ENCODE data around the gene POU1F1.
"Not testable (repeated sequence)": the region's sequence is repeated elsewhere in the genome, so short reads cannot be mapped to it uniquely, and the experiment has no call there.

Gene POU1F1, protein sequence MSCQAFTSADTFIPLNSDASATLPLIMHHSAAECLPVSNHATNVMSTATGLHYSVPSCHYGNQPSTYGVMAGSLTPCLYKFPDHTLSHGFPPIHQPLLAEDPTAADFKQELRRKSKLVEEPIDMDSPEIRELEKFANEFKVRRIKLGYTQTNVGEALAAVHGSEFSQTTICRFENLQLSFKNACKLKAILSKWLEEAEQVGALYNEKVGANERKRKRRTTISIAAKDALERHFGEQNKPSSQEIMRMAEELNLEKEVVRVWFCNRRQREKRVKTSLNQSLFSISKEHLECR

DNA sequence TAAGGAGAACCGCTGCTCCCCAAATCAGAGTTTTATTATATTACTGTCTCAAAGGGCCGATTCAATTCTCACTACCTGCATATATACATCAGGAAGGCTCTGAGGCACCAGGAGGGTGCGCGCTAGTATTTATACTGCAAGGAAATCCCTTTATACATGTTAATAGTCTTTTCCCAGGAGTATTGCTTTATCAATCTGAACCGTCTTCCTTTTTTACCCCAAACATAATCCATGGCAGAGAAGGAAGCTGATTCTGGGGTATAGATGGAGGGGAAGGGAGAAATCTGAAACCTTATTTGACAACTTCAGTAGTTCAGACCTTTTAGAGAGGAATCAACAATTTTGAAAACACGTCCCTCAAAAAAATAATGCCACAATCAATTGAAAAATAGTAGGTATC lies at the start of gene POU1F1:
Gene POU1F1 (minus strand): TSS at position 101 of the 400 bp plus-strand sequence. CDS start 122 bp downstream, outside the sequence.
- DNase-seq (ENCODE audit: low read depth), result no peak

DNA sequence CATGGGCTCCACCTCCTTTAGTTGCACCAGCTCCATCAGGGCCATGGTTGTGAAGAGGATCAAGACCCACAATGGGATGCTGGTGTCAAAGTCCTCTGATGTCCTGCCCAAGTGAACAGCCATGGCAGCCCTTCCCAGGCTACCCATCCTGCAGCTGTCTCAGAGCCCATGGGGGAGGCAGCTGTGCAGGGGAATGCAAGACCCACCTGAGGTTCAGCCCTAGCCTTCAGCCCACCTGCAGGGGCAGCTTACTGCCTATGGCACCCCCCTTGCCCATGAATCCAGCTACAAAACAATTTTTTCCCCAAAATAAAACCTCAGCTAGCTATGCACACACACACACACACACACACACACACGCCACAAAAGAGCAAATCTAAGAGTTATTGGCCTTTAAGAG lies 48.2 kb upstream of the POU1F1 start:
- no peak for DNase-seq (ENCODE audit: low read depth)

DNA sequence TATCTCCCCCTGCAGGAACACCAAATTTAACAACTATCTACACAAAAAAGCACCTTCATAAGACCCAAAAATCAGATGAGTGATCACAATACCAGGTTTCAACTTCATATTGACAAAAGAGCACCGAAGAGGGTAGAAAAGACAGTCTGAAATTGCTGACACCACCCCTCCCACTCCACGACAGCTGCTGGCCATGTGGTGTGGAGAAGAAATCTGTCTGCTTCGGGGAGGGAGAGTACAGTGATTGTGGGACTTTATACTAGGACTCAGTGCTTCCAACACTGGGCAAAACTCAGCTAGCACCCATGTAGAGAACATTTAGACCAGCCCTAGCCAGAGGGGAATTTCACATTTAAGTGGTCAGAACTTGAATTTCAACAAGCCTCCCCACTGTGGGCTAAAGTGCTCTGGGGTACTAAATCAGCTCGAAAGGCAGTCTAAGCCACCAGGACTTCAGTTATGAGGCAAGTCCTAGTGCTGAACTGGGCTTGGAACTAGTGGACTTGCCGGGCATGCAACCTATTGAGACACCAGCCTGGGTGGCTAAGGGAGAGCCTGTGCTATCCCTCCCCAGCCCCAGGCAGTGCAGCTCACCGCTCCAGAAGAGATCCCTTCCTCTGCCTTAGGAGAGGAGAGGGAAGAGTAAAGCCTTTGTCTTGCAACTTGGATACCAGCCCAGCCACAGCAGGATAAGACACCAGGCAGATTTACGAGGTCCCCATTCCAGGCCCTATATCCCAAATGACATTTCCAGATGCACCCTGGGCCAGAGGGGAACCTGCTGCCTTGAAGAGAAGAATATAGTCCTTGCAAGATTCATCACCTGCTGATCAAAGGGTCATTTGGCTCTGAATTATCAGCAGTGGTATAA lies 44.6 kb upstream of the POU1F1 start:
- DNase-seq (ENCODE audit: low read depth), result no peak

DNA sequence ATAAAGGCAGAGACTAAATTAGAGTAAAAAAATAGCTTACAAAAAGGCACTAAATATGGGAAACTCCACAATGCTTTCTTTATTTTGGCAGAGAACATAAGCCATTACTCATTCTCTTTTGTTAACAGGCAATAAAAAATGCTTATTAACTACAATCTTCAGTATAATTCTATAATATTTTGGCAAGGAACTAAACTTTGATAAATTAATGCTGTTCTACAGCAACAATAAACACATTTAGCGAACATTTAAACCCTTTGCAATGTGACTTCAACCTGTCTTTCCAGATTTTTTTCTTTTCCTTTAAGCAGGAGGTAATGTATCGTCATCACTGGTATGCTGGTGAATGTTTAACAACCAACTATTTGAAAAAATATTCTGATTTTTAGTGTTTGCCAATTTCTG lies 42.2 kb upstream of the POU1F1 start:
- DNase-seq (ENCODE audit: low read depth), result no peak

DNA sequence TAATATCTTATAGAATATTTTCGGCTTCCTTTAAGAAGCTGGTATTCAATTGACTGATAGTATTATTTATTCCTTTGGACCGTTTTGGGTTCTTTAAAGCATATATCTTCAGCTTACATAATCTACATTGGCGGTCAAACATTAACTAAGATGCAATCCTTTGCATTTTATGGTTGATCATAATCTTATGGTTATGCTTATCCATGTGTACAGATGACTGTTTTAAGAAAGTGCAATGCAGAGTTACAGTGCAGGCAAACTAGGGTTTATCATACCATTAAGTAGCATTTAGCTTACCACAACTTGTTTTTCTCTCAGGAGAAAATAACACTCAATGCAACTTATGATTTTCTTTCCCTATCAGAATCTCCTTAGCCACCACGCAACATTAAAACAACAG lies 41.4 kb upstream of the POU1F1 start:
- no peak for DNase-seq (ENCODE audit: low read depth)

DNA sequence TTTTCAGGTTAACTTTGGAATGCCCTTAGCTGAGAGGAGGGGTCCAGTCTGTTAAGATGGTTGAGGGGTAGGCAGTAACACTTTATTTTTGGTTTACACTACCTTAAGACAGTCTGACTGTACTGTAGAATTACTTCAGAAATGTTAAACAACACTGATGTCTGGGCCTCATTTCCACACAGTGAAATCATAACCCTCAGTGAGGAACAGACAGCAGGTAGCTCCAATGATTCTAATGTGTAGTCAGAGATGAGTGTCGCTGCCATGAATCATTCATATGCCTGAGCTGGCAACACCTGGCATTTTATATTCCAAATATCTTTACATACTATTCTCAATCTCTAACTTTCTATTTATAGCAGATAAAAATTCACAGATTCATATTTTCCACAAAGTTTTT lies 37.3 kb upstream of the POU1F1 start:
- no peak for DNase-seq (ENCODE audit: low read depth)

DNA sequence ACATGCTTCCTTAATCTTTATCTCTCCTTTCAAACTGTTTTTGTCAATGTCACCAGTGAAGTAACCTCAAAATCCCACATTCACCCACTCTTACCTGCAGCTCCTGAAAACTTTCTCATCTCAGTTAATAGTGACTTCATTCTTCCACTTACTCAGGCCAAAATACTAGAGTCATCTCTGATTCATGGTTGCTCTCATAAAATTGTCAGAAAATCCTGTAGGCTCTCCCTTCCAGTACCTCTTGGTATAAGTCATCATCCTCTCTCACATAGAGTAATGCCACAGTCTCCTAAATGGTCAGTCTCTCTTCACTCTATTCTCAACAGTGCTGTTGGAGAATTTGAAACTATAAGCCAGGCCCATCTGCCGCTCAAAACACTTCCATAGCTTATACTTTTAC lies 34.9 kb upstream of the POU1F1 start:
- DNase-seq (ENCODE audit: low read depth), result no peak

DNA sequence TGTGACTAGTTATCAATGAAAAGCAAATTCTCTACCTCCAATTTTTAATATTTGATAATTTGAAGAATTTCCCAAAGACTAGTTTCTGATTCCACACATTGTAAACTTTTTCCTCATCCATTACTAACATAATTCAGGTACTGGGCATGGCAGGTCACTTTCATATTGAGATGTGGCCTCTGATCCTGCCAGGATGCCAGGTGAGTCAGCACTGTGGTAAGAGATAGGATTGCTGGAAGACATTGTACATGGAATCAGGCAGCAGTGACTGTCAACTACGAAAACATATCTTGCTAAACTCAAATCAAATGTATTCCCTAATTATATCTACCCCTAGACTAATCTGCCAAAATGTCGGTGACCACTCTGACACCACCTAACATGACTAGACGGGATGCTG lies 33.2 kb upstream of the POU1F1 start:
- no peak for DNase-seq (ENCODE audit: low read depth)

DNA sequence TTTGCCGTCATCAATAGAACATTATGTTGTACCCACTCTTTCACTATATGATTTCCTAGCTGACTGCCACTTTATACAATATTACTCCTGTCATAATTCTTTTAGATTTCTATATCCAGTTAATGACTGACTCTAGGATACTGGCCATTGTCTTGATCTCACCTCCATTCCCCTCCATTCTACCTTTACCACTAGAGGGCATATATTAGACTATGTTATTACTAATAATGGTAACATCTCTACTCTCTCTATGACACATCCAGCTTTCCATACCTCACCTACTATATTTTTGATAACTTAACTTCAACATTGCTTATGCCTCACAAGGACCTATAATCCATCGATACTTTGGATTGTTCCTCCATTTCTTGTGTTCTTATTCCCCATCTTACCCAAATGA lies 31.4 kb upstream of the POU1F1 start:
- DNase-seq (ENCODE audit: low read depth), result no peak

DNA sequence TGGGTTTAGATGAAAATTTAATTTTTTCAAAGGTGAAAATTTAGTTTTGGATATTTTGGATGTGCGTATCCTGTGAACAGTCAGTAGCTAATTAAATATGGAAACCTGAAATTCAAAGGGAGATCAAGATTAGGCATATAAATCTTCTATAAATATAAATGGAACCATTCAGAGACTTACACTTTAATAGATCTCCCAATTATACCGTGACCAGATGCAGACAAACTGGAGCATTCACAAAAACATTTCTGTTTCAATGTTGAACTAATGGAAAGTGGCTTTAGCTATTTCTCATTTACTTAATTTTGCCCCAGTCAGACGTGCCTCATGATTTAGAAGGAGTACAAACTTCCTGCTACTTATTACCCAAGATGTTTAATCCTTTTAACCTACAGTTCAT lies 29.1 kb upstream of the POU1F1 start:
- DNase-seq (ENCODE audit: low read depth), result no peak

DNA sequence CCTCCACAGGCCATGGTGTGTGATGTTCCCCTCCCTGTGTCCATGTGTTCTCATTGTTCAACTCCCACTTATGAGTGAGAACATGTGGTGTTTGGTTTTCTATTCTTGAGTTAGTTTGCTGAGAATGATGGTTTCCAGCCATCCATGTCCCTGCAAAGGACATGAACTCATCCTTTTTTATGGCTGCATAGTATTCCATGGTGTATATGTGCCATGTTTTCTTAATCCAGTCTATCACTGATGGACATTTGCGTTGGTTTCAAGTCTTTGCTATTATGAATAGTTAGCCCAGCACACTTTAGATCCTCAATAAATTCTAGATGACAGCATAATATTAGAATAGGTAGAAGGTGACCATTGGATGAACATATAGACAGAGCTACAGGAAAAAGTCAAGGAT lies 28.6 kb upstream of the POU1F1 start:
- DNase-seq (ENCODE audit: low read depth), result not testable (repeated sequence)

DNA sequence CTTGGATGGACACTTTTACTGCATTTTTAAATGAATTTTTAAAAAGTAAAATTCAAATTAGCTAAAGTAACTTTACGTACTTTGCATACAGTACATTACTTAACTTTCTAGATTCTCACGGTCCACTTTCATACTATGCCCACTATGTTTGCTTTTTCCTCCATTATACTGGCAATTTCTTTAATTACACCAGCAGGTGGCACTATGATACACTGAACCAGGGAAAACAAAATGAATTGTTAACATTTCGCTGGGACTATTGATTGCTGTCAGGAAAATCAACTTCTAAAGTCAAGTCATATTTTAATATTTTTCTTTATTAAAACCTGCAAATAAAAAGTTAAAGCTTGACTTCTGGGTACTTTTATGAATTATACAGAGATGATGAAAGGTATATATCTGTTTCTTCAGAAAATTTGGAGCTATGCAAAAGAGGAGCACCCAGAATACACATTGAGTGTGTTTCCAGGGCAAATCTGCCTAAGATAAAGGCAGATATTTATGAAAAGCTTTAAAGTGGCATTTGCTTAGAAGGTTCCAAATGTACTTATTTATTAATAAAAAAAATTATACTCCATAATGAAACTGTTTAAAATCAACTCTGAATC lies 21.8 kb upstream of the POU1F1 start:
- no peak for DNase-seq (ENCODE audit: low read depth)

DNA sequence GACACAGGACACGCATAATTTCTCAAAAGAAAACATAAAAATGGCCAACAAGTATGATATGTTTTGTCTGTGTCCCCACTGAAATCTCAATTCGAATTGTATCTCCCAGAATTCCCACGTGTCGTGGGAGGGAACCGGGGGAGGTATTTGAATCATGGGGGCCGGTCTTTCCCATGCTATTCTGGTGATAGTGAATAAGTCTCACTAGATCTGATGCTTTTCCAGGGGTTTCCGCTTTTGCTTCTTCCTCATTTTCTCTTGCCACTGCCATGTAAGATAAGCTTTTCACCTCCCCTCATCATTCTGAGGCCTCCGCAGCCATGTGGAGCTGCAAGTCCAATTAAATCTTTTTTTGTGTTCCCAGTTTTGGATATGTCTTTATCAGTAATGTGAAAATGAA lies 12.1 kb upstream of the POU1F1 start:
- DNase-seq (ENCODE audit: low read depth), result no peak

DNA sequence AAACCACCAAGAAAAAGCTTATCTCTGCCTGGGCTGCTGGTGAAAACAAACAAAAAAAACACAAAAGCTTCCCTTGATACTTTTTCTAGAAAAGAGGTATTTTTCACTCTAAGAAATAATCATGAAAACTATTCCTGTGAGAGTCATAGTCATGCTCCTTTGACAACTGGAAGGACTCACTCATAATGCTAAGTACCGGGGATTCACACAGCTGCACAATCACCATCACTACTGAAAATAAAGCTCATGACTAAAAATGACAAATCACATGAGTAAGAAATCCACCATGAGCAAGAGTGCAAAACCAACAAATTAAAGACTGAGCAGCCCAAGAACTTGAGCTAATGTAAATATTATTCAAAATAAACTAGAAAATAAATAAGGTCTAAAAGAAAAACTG lies 10.6 kb upstream of the POU1F1 start:
- no peak for DNase-seq (ENCODE audit: low read depth)

DNA sequence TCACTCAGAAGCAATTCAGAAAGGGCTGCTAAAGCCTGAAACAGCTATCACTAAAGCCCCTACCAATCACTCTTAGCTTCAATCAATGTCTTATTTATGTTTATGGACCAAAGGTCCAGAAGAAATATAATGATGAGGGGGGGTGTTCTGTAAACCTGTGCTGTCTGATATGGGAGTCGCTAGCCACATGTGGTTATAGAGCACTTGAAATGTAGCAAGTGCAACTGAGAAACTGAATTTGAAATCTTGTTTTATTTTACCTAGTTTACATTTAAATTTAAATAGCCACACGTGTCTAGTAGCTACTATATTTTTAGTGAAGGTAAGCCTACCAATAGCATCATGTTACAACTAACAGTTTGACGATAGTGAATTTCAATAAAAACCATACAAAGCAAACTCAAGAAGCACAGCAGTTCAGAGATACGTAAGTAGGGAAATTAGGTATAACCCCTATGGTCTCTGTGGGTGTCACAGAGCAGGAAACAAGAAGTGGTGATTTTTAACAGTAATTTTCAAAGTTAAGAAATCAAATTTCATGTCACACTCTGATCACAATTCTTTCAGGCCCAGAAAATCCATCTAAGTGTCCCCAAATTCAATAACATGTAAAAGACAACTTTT lies 3.6 kb downstream of the POU1F1 start:
- DNase-seq (ENCODE audit: low read depth), result no peak

DNA sequence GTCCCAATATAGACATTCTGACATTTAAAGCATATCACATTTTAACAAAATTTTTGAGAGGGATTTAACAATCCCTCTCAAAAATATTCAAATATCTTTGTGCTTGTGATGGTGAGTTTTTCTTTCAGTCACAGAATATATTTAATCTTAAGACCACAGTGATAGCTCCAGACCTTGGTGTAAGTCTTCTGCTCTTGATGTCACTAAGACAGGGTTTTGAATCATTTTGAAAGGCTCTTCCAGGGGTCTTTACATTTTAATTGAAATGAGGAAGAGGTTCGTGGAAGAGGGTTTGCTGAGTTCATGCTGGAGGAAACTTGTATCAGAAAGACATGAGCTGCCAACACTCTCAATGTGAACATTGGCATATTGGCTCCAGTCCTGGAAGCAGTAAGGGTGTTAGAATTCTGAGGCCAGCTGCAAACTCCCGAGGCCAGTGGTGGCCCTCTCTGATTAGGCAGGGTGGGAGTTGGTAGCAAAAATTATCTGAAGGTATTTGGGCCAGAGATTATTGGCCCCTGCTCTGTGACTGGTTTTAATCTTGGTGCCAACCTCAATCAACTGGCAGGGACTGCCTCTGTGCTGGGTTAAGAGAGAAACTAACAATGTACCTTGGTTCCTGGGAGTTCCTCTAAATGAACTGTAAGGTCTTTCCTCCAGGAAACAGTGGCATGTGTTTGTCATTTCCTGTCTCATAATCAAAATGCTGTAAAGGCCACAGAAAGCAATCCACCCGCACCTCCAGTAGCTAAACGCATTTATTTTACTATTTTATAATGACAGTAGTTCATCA lies 5.3 kb downstream of the POU1F1 start:
- DNase-seq (ENCODE audit: low read depth), result no peak

DNA sequence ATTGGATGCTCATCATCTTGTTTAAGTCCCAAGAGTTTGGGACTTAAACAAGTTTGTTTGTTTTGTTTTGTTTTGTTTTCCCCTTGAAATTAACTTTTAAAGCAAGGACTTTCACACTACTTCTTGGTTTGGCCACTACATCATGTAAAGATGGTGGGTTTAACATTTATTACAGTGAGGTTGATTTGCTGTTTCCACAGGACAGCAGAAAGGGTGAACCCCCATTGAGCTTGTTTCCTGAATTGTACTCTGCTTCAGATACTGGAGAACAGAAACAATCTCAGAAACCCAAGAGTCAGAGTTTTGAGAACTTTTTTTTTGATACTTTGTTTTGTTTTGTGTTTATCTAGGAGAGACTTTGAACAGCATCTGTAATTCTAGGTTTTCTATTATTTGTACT lies 6.7 kb downstream of the POU1F1 start:
- DNase-seq (ENCODE audit: low read depth), result no peak

DNA sequence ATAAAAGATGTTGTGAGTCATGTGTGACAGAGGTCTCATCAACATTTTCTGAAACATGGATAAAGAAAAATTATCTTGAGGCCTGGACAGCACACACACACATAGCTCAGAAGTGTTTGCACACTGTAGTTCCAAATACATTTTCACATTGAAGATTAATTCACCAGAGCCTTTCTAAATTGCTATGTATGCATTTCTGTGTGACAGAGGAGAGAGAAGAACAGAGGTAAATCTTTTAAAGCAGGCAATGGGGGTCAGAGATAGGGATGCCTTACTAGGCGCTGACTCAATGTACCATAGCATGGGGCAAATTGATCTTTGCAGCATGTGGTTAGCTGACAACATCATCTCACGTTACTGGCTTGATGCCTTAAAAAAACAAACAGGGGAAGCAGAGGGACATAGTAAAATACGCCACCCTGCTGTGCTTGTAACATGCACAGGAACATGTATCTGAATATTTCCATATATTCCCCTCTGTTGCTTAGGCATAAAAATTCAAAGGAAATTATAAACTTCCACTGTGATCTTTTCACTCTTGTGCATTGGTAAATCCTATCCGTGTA lies 7.7 kb downstream of the POU1F1 start:
- no peak for DNase-seq (ENCODE audit: low read depth)

DNA sequence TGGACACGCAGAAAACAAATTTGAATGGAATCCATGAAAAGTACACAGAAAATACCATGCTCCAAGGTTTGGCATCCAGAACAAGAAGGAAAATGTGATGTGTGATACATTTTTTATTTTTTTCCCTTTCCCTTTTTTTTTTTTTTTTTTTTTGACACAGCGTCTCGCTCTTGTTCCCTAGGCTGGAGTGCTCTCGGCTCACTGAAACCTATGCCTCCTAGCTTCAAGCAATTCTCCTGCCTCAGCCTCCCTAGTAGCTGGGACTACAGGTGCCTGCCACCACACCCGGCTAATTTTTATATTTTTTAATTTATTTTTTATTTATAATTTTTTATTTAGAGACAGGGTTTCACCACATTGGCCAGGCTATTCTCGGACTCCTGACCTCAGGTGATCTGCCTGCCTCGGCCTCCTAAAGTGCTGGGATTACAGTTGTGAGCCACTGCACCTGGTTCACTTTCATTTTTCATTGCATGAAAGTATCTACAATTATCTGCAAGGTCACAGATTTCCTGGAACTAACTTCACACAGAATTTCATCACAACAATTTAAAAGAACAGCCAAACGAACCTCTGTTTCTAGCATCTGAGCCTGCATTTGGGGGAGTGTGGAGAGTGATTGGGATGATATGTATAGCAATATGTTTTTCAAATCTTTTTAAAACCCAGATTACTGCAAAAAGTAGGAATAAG lies 8.3 kb downstream of the POU1F1 start:
- DNase-seq (ENCODE audit: low read depth), result no peak

DNA sequence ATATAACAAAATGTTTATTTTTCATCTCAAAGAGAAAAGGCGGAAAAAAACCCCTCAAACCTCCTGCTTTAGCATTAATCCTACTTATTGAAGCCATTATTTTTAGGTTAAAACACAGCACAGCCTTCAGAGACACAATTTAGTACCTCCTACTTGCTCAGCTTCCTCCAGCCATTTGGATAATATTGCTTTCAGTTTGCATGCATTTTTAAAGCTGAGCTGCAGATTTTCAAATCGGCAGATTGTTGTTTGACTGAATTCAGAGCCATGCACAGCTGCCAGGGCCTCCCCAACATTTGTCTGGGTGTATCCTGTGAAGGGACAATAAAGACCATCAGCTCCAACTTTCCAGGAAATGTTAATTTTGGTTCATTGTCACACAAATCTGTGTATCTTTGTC lies 14.5 kb downstream of the POU1F1 start:
- DNase-seq (ENCODE audit: low read depth), result no peak

DNA sequence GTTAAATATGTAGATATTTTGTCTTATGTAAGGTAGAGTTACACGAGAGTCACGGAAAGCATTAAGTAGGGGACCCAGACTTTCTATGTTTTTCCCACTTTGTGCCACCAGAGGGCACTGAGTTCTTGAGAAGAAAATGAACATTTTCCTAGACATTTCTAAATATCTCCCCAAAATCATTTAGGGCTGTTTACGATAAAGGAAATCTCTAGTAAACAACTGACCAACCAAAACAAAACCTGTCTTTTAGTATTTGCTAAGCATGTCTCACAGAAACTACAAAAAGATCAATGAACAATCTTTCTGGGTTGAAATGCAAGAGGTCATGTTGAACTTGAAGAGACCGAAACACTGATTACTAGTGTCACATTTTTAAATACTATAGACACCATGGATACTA lies 16.1 kb downstream of the POU1F1 start:
- DNase-seq (ENCODE audit: low read depth), result no peak
